CD4-positive, alpha-beta T cell treated with Interleukin-15 for 4 hours (primary cell): ENCODE data around the gene TSPAN14.

Experiments used
- DNase-seq: peaks from one replicate; pipeline ENCODE4 v3.0.0-alpha.2; 2020; ENCODE audit warnings: low spot score

Gene TSPAN14

DNA sequence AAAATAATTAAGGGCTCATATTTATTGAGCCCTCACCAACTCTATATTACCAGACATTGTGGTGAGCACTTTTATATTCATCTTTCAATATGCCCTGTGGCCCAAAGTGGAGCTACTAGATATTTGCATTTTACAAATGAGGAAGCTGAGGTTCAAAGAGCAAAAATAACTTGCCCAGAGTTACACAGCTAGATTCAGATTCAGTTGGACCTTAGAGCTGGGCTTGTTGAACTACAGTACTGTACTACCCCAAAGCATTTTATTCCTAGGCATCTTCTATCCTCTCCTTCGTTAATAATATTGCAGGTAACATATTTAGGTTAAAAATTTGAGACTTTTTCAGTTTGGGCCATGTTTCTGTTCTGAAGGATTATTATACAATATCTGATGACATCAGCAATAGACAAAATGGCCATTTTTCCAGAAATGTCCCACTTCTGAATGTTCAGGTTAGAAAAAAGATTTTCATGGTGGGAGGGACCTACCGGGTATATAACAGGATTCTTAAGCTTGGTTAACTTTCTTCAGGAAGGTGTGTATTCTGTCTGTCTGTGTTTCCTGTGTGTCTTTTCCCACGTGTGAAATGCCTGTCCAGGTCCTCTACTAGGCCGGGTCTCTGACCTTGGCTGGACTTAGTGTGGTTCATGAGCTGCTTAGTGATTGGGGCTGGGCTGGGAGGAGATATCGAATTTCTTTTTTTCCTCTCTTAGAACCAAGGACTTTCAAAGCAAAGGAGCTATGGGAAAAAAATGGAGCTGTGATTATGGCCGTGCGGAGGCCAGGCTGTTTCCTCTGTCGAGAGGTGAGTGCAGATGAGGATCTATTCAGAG is 32.2 kb upstream of the TSPAN14 start:
- DNase-seq, result no peak

DNA sequence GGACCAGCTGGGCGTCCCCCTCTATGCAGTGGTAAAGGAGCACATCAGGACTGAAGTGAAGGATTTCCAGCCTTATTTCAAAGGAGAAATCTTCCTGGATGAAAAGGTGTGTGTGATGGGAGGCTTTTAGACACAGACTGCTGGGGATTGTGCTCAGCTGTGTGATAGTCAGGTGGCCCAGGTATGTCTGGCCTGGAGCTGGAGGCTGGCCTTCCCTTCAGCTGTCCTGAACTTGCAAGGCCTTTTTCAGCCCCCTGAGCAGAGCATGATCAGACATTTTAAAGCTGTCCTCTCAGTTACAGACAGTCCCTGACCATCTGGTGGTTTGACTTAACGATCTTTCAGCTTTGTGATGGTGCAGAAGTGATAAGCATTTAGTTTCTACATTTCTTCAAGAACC is 28.2 kb upstream of the TSPAN14 start:
- no peak for DNase-seq

DNA sequence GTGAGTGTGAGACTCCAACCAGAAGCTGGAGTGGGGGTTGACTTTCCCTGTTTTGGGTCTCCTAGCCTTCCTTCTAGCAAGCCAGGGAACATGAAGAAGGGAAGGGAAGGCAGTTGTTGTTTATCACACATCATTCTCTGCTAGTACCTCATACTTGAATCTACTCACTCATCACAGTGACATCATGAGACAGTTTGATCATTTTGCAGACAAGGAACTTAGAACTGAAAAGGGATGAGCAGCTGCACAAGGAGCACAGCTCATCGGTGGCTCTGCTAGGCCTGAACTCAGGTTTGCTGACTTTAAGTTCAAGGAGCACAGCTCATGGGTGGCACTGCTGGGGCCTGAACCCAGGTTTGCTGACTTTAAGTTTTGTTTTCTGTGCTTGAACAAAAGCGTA is 26.6 kb upstream of the TSPAN14 start:
- no peak for DNase-seq

DNA sequence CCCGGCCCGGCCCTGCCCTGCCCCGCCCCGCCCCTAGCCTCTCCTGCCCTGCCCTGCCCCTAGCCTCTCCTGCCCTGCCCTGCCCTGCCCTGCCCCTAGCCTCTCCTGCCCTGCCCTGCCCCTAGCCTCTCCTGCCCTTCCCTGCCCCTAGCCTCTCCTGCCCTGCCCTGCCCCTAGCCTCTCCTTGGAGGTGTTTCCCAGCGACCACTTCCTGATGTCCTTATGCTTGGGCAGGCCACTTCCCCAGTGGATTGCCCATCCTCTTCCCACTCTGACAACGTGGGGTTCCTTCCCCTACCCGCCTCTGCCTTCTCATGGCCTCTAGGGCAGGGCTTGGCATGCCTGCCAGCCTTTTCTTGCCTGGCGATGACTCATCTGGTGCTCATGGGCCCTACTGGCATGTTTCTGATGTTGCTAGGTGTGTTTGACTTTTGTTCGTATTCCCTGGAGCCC is 24.6 kb upstream of the TSPAN14 start:
- DNase-seq, result no peak

DNA sequence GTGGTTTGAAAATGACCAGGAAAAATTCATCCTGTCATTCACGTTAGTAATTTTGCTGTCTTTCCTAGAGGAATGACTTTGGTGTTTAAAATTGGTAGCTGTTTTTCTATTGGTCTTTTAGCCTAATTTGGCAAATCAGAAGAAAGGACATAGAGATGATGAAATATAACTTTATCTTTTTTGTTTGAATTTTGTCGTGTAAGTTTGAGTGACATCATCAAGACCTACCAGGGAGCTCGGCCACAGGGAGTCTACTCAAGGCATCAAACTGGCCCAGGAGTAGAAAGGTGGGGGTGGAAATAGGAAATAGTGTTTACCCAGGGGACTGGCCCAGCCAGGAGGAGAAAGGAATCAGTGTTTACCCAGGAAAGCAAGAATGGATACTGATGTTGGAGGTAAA is 21.0 kb upstream of the TSPAN14 start:
- no peak for DNase-seq

DNA sequence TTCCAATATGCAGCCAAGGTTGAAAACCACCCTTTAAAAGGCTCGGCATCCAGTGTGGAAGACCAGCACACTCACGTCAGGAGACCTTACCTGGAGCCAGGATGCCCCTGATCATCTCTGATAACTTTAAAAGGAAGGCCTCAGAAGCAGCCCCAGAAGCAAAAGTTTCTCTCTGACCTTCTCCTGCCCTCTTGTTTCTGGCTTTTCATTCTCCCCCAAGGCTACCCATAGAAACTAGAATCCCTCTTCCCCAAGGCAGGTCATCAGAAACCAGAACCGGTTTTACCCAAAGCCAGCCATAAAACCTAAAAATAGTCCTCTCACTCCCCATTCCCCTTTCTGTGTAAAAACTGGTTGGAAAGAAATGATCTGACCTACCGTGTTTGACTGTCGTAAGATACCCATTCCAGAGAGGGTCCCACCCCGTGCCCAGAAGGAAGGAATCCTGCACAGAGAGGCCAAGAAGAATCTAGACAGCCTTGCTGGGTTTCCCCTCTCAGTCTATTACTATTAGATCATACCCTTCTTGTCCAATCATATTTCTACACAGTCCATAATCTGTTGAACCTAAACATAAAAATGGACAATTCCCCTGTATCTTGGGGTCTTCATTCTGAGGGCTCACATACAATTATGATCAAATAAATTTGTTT is 17.5 kb upstream of the TSPAN14 start:
- DNase-seq, result no peak

DNA sequence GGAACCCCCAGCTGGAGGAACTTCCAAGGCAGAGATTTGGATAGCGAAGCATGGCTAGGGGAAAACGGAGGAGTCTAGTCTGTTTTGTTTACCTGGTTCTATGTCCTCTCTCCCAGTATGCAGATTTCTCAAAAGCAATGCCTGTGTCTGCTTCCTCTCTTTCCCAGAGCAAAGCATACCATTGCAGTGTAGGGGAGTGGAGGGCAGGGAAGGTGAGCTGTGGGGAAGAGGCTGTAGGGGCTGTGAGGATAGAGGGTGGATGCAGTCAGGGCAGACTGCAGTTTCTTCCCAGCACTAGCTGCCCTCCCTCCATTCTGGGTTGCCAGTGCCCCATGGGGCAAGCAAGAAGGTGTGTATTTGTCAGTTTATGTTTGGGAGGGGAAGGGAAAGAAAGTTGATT is 16.9 kb upstream of the TSPAN14 start:
- no peak for DNase-seq

DNA sequence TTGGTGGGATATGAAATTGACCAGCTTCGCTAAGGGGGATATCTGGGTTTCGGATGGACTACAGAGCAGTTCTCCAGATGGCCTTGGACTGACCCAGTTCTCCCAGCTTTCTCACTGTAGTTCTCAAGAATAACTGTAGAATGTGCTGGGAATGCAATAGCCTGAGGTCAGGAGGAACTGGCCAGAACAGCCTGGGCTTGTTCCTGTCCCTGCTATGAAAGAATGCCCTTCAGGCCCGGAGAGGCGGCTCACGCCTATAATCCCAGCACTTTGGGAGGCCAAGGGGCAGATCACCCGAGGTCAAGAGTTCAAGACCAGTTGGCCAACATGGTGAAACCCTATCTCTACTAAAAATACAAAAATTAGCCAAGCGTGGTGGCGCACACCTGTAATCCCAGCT is 12.3 kb upstream of the TSPAN14 start:
- DNase-seq, result no peak

DNA sequence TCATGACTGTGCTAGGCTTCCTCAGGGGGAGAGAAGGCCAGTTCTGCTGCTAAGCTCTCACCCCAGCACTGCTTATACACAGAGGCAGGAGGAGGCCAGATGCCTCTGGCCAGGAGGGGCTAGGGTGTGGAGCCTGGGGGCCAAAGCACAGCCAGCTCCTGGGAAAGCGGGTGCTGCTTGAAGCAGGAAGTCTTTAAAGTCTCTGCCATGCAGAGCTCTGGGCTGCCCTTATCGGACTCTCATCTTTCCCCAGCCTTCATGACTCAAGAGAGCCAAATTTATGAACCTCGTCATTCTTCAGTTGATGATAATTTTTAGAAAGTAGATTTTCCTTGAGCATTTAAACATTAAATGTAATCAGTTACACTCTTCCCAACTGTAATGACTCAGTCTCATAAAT is 11.2 kb upstream of the TSPAN14 start:
- DNase-seq, result no peak

DNA sequence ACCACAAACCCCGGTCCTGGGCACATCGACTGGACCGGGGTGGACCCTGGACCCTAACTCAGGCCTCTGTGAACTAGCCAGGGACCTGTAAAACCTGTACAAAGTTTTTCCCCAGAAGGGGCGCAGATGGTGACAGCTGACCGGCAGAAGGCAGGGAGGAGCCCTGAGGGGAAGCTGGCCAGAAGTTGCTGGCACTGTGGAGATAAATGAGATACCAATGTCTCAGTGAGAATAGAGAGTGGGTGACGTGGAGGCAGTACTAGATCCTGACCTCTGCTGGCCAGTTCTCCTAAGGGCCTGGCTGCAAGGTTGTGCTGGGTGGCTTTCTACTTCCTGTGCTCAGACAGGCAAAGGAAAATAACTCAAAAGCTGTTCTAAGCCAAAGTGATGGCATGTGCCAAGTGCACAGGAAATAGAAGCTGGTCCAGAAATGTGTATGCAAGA is 10.6 kb upstream of the TSPAN14 start:
- DNase-seq, result no peak

DNA sequence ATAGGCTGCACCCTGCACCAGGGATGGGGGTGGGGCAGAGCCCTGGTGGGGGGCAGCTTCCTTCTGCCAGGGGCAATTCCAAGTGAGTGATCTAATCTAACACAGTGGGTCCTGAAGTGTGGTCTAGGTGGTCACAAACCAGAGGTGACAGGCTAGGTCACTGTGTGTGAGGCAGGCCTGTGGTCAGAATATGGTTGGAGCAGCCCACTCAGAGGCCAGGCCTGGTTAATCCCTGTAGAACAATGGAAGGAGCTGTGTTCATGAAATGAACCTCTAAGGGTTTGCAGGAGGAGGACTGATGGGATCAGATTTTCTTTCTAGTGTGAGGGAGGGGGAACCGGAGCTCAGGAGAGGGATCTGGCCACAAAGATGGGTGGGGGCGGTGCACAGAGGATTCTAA is 10.0 kb upstream of the TSPAN14 start:
- DNase-seq, result no peak

DNA sequence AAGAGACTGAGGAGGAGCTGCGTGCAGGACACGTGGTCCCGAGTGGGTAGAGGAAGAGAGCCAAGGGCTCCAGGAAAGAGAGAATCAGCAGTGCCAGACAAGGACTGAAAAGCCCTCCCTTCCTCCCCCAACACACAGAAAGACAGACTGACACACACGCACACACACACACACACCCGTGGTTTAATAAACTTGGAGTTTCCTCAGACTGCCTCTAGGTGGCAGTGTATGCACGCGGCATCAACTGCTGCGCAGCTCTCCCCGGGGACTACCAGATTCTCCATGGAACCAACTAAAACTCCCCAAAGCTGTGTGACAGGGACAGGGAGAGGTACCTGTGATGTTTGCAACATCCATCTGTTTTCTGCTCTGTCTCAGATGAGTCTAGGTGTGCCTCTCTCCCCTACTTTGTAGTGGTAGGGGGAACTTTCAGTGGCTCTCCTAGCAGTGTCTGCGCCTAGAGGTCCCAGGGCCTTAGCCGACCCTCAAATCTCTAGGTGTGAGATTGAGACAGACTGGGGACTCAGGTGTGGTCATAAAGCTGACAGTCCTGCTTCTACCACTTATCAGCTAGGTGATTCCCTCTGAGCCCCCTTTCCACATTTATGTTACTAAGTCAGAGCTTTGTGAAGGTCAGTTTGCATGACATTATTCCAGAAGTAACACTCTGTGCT is 9.3 kb upstream of the TSPAN14 start:
- DNase-seq, result peak; percentile 75

DNA sequence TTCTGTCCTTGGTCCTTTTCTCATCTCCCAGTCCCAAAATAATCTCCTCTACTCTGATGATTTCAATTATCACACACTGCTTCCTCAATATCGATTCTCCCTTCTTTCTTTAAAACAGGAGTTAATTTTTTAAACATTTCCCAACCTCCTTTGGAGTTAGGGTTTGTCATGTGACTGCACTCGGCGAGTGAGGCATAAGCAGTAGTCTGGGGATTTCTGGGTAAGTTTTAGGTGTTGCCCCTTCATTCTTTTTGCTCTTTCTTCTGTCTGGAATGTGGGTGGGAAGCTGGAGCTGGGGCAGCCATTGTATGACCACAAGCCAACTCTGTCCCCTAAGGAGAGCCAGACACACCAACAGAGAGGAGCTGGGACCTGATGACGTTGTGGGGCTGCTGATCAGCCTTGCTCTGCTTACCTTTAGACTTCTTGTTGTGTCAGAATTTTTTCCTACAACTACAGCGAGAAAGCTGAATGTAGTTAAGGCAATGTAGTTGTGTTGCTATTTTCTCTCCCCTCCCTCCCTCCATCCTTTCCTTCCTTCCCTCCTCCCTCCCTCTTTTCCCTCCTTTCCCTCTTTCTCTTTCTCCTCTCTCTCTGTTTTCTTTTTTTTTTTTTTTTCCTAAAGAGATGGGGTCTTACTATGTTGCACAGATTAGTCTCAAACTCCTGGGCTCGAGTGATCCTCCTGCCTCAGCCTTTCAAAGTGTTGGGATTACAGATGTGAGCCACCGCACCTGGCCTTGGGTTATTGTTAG is 6.5 kb upstream of the TSPAN14 start:
- DNase-seq, result no peak

DNA sequence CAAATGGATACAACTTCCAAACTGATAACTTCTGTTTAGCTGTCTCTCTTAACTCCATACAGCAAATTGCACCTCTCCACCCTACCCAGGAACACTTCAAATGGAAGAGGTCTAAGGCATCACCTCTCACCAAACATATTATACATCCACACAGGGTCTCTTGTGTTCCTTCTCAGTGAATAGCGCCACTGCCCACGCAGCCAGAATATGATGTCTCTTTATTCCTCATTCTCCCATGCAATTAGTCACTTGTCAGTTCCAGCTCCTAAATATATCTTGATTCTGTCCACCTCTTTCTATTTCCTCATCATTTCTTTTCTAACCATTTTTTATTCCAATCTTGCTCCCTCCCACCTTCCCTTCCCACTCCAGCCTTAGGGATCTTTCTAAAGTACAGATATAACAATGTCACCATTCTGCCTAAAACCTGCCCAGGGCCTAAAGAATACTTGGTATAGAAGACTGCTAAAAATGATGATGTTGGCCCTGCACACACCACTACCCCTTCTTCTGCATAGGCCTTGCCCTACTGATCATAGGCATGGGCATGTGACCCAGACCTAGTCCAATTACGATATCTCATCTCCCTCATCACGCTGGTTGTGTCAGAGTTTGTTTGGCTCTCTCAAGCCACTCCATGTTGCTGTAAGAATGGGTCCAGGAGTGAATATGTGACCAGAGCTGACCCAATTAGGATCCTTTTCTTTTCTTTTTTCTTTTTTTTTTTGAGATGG is 5.7 kb upstream of the TSPAN14 start:
- no peak for DNase-seq

DNA sequence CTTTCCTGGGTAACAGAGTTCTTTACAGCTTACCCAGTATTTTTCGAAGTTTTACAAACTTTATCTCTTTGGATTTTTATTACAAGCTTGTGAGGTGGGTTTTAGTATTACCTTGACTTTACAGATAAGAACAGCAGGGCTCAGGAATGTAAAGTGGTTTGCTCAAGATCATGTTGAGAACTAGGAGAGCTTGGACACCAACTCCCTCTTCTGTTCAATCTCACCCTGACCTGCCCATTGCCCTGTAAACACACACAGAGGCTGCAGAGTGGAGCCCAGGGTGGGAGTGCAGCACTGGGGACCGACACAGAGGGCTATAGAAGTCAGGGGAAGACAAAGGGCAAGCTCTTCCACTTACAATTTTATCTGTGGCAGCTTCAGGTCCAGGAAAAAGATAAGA is 4.6 kb upstream of the TSPAN14 start:
- DNase-seq, result no peak

DNA sequence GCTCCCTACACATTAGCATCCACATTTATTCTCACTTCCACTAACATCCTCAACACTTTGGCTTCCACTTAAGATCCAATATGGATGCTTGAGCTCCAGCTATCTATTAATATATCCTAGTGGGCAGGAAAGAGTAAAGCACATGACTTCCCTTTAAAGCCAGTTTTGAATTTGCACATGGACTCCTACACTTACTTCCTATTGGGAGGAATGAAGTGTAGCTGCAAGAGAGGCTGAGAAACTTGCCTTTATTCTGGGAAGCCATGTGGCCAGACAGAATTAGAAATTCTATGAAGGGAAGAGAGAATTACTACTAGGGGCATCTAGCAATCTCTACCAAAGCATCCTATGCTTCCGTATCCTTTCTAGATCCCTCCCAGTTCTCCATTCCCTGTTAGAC is 3.0 kb upstream of the TSPAN14 start:
- DNase-seq, result no peak

DNA sequence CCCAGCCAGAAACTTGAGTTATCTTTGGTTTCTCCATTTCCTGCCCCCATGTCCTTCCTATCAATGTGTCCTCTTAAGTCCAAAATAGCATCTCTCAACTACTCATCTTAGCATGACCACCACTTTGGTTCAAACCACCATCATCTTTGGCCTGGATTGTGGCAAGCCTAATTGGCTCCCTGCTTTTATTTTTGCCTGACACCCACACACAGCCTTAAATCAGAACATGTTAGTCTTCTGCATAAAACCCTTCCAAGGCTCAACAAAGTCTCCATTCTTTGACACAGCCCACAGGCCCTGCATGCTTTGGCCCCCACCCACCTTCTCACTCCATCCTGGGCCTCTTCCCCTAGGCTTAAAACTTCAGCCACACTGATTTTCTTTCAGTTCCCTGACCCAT is 2.0 kb upstream of the TSPAN14 start:
- no peak for DNase-seq

DNA sequence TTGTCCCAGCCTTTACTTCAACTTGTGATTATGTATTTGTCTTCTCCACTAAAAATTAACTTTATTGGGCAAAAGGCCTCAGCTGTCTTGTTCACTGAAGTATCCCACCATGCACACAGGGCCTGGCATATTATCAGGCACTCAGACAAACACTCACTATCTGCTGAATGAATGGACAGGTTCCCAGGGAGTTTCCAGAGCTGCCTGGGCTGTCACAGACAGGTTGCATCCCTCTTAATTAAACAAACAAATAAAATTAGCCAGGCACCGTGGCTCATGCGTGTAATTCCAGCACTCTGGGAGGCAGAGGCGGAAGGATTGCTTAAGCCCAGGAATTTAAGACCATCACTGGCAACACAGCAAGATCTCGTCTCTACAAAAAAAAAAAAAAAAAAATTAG is 1.5 kb upstream of the TSPAN14 start:
- DNase-seq, result no peak

DNA sequence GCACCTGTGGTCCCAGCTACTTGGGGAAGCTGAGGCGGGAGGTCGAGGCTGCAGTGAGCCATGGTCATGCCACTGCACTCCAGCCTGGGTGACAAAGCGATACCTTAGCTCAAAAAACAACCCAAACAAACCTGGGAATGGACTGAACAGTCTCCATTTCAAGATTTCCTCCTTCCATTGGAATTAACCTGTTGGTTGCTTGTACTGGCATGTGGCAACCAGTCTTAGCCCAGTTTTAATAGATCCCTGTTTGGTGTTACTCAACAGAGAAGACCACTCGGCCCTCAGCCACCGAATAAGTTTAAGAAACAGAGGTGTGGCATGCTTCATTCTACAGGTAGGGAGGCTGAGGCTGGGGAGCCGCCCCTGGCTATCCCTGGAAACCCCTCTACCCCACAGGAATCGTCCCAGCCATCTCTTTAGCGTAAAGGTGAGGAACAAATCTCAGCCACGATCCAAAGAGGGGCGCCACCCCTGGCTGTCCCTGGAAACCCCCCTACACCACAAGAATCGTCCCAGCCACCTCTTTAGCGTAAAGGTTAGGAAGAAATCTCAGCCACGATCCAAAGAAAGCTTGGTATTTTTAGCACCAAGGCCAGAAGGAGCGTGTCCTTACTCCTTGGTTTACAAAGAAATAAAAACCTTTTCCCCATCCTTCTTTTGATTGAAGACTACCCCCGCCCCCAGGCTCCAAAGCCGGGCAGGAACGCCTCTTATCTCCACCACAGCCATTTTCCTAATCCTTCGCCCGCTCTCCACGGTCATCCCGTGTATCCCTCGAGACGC is 861 bp upstream of the TSPAN14 start:
- no peak for DNase-seq

DNA sequence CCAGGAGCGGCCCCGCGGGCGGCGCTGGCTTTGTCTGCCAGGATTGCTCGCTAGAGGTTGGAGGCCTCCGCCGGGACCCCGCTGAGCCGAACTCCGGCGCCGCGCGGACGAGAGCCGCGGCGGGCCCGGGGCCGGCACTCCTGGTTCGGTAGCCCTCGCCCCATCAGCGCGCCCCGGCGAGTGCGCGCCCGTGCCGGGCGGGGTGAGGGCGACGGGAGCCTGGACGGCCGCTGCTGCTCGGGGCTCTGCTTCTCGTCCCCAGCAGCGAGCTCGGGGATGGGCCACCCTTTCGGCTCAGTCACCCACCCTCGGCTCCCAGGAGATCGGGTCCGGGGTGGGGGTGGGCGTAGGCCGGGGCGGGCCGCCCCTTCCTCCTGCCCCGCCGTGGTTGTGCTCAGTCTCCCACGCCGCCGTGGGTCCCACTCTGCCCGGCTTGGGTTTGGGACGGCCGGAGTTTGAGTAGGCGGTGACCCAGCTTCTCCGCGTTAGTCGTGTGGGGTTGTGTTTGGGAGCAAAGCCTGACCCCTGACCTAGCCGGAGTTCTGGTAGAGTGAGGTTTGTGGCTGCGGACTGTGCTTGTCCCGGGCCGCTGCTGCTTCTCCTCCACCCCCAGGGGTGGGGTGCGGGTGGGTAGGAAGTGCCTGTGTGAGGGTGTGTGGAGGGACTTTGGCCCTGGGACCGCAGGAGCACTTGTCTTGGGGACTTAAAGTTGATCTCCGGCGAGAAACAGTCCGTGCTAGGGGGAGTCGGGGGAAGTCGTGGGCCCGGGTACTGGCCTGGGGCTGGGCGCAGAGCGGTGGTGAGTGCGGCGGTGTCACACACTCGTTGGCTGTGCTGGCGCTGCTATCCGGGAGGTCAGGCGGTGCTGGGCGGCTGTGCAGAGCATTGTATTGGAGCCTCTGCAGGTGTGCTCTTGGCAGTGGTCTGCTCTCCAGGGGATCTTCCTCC is 677 bp downstream of the TSPAN14 start:
- no peak for DNase-seq
